Measurements from ENCODE around the gene EBF3.

GRCh38 chr10:129792864-129793263 is 171.2 kb downstream of the EBF3 start:
- TF ChIP-seq YY1 (IDR thresholded peaks at IDR 0.05; ENCODE audit: insufficient read depth, insufficient read length): no peak
- TF ChIP-seq SUZ12 (IDR thresholded peaks at IDR 0.05; ENCODE audit: extremely low read depth, insufficient read depth, insufficient read length): no peak
- no peak for TF ChIP-seq ZNF274 (IDR thresholded peaks at IDR 0.05; ENCODE audit: low read depth, low read length)
